Fibroblast of villous mesenchyme (primary cell): ENCODE measurements around the gene RNASE7. TPM values are rescaled to one million over a fixed set of nuclear protein-coding genes. Genes with fewer than 3 reads are reported as not detected.

ENCODE experiments used
- DNase-seq: peaks from one replicate; pipeline ENCODE4 v3.0.0-alpha.2; 2010; ENCODE audit warnings: low read depth
- H3K4me3 ChIP-seq: 2 replicates; pipeline ENCODE4 v1.5.1; 2011; ENCODE audit warnings: low read depth, mild to moderate bottlenecking, low read length
- CTCF ChIP-seq: IDR thresholded peaks from 2 replicates; pipeline ENCODE4 v1.5.1; 2012; ENCODE audit warnings: low read depth, mild to moderate bottlenecking, low read length; ENCODE audit not compliant: insufficient read depth
- total RNA-seq: library from RNA; depleted of rRNA; stranded (reverse); fragments of >200 nt; gene quantifications from 2 replicates; pipeline ENCODE4 v1.2.3, GENCODE V29; 2012

The RNASE7 gene
- total RNA-seq, 1 donor, result not detected

GRCh38 chr14:21090940-21091663, 48.9 kb downstream of the RNASE7 start:
- no peak for DNase-seq
- H3K4me3 ChIP-seq, result no peak overlapping the region
- no peak for TF ChIP-seq CTCF

- no peak for TF ChIP-seq CTCF
- no peak for DNase-seq
These were observed 49.7 kb downstream of the RNASE7 start for GRCh38 chr14:21091821-21092272.

GRCh38 chr14:21092273-21093011, 50.3 kb downstream of the RNASE7 start:
- no peak overlapping the region for H3K4me3 ChIP-seq
- TF ChIP-seq CTCF, result peak; percentile 100
- DNase-seq, result peak; percentile 72

More at GRCh38 chr14:21091821-21092272, 49.7 kb downstream of the RNASE7 start:
- no peak overlapping the region for H3K4me3 ChIP-seq

GRCh38 chr14:21093018-21093417, 50.9 kb downstream of the RNASE7 start:
- no peak for DNase-seq
- no peak overlapping the region for H3K4me3 ChIP-seq
- no peak for TF ChIP-seq CTCF

Other genes starting within 250 kb of the RNASE7 start
- not detected in 2 replicates for gene RNASE1, start 239.5 kb upstream of the RNASE7 start, total RNA-seq
- gene RNASE3, start 151.0 kb upstream of the RNASE7 start, total RNA-seq, result not detected in 2 replicates
- not detected in 2 replicates for gene RNASE2, start 86.9 kb upstream of the RNASE7 start, total RNA-seq
- 34.5 and 41.2 TPM in 2 replicates for gene METTL17, start 52.4 kb upstream of the RNASE7 start, total RNA-seq
- not detected in 2 replicates for gene SLC39A2, start 43.1 kb upstream of the RNASE7 start, total RNA-seq
- gene NDRG2, start 17.3 kb upstream of the RNASE7 start, total RNA-seq, result 1.3 TPM in 1 of 2 replicates, not detected in the other
- gene TPPP2, start 12.1 kb upstream of the RNASE7 start, total RNA-seq, result not detected in 2 replicates
- not detected in 2 replicates for gene RNASE13, start 7.6 kb upstream of the RNASE7 start, total RNA-seq
- not detected in 2 replicates for gene RNASE8, start 15.5 kb downstream of the RNASE7 start, total RNA-seq
- 39.6 and 45.3 TPM in 2 replicates for gene ARHGEF40, start 27.9 kb downstream of the RNASE7 start, total RNA-seq
- 1.7 and 2.6 TPM in 2 replicates for gene ZNF219, start 56.3 kb downstream of the RNASE7 start, total RNA-seq
- gene TMEM253, start 58.7 kb downstream of the RNASE7 start, total RNA-seq, result 0.64 TPM in 1 of 2 replicates, not detected in the other
- gene OR5AU1, start 113.7 kb downstream of the RNASE7 start, total RNA-seq, result under 0.01 TPM in 1 of 2 replicates, not detected in the other
- 551 and 671 TPM in 2 replicates for gene HNRNPC, start 227.1 kb downstream of the RNASE7 start, total RNA-seq
- gene RPGRIP1, start 237.7 kb downstream of the RNASE7 start, total RNA-seq, result under 0.01 TPM in 1 of 2 replicates, not detected in the other